Glomerular visceral epithelial cell (primary cell): ENCODE measurements around the gene PDE7B.

Experiments
- DNase-seq: peaks from one replicate; pipeline ENCODE4 v3.0.0-alpha.2; 2016; ENCODE audit errors: extremely low spot score

The PDE7B gene

DNA sequence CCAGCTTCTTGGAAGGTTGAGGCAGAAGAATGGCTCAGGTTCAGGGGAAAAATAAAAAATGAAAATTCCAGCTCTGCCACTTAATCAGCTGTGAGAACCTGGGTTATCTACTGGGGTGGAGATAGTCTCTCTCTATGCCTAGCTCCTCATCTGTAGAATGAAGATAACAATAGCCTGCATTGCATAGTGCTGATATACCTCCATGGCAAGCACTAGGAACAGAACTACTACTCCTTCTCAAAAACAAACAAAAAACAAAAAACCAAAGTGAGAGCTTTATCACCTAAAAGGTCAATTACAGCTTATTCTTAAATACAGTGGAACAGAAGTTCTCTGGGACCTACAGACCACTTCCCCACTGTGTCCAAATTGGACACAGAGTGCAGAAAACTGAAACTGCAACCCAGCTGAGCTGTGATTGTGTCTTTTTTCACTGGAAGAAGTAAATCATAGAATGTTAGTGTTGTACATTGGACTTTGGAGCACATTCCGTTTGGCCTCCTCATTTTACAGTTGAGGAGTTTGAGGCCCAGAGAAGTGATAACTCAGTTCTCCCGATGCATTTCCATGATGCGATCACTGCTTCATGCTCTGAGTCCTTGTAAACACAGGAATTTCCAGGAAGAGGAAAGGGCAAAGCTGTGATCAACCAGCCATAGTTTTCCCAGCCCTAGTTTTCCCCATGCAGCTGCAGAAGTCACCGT is 375.3 kb downstream of the PDE7B start:
- DNase-seq = peak; percentile 54

DNA sequence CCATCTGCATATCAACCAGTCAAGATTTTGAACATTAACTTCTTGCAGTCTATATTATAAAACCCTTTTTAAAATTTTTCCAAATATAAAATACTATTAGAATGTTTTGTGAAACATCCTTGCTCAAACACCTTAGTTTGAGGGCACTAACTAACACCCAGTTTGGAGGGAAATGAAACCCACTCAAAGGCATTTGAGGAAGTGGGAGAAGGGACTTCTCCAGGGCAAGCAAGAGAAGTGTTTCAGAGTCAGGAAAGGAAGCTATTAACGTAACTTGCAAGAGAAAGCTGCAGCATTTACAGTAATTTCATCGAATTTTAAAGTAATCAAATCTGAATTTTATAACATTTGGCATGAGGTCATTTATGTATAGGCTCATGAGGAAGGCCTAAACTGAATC is 377.3 kb downstream of the PDE7B start:
- DNase-seq = no peak

DNA sequence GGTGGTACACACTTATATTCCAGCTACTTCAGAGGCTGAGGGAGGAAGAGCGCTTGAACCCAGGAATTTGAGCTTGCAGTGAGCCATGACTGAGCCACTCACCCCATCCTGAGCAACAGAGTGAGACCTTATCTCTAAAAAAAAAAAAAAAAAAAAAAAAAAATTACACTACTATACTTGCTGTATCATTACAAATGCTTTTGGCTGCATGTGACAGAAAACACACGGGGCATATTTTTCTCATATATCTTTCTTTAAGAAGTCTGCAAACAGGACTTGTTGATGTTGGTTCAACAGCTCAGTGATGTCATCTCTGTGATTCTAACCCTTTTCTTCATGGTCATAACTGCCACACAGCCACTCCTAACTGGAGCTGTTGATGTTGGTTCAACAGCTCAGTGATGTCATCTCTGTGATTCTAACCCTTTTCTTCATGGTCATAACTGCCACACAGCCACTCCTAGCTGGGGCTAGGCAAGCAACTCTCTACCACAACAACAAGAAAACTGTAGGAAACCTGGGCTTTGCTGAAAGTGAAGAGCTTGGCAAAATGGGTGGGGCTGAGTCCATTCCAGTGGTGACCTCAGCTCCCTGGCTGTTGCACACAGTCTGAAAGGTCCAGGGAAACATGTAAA is 378.8 kb downstream of the PDE7B start:
- DNase-seq = no peak

GRCh38 chr6:136232701-136233100 is 381.2 kb downstream of the PDE7B start:
- no peak for DNase-seq

DNA sequence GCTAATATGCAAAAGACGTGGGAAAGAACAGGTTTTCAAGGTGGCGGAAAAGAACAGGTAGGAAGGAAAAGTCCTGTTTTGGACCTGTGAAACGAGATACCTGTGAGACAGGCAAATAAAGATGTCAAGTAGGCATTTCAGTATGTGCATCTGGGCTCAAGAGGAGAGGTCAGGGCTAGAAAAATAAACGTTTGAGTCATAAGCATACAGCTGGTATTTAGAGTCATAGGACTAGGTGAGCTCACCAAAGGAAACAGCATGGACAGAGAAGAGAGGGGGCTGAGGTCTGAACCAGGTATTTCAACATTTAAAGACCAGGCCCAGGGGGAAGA is 383.7 kb downstream of the PDE7B start:
- DNase-seq = no peak

GRCh38 chr6:136236466-136237293 is 385.2 kb downstream of the PDE7B start:
- DNase-seq = no peak

- no peak for DNase-seq
These were observed 392.6 kb downstream of the PDE7B start for GRCh38 chr6:136244061-136244616.
